OCI-M2 (cell line): Measurements from ENCODE around the gene NBAS.
"Not testable (repeated sequence)": the region's sequence is repeated elsewhere in the genome, so short reads cannot be mapped to it uniquely, and the experiment has no call there.

ENCODE experiments used
- DNase-seq: peaks from one replicate; lab custom pipeline; 2025; ENCODE audit not compliant: unreplicated experiment; lab: John Stamatoyannopoulos, UW

NBAS gene

DNA sequence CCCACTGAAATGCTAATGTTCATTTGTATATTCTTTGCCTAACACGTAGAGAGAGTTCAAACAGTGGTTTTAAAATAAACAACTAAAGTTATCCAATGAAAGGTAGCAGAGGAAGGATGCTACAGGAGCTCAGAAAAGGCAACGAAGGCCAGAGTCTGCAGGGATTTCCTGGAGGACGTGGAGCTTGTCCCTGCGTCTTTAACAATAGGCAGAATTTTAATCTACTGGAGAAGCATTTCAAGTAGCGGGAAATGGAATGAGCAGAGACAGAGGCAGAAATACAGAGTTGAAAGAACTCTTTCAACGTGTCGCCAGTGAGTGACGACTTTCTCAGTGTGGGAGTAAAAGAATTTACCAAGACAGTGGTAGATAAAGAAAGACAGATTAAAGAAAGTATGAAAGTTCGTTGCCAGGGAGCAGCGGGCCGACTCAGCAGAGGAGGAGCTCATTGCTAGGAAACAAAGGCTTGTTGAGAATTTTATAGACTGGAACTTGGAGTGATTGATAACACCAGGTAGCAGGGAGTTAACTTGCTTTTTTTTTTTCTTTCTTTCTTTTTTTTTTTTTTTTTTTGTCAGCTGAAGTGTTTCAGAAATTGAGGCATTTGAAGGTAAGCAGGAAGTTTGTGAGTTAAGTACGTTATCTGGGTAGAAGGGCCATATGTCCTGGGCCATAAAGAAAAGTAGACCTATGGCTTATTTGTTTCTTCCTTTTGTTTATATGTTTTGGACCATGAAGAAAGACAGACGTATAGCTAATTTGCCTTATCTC is 625 bp upstream of the NBAS start:
- no peak for DNase-seq

DNA sequence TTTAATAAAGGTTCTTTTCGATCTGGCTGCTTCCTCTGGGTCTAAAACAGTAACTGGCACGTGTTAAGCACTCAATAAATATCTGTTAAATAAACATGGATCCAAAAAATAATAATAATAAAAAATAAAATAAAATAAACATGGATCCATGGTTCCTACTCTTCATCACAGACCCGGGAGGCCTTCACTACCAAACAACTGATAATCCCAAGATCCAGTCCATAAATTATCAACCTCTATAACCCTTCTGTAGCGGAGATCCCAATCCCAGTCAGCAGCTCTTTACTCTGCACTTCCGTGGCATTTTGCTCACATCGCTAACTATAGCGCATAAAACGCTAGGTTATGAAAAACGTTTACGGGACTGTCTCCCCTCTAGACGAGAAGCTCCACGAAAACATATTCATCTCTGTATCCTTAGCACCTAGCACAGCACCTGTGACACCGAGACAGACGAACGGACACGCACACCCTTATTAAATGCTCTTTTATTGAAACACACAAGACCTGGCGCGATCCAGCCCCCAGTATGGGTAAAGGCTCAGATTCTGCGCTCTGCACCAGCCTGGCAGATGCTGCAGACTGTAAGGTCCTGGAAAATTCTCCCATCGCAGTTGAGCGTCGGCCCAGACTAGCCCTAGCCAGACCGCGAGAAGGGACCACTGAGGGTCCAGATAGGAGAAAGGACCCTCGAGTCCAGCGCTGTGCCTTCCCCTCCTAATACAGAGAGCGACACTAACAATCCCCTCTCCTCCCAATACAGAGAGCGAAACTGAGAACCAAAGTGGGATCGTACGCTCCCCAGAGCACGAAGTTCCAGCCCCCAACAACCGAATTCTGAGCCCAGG is 770 bp downstream of the NBAS start:
- DNase-seq = no peak

DNA sequence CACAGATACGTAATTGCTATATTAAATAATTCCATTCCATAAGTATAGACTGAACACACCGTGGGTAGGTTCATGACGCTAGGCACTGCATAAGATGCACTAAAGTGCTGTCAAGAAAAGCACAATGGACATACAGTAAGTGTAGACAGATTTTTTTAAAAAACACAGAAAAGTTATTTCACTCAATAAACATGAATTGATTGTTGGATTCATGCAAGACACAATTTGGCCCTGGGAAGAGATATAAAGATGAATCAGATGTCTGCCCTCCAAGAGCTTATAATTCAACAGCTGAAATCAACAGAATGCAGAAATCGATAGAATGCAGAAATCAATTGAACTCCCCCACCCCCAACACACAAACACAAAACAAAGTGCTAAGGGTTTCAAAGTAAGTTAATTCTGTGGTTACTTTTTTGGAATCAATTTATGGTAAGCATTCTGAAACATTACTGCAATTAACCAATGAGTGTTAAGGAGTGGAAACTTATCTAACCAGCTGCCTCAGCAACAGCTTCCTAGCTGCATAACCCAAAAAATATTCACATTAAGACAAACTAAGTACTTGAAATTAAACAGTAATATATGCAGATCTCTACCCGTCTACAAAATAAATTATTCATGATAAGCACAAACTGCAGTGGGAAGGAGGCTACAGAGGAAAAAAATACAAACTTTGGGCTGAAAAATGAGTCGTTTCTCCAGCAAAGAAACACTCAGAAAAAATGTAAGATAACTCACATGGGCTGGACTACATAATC is 1.6 kb downstream of the NBAS start:
- DNase-seq = no peak

DNA sequence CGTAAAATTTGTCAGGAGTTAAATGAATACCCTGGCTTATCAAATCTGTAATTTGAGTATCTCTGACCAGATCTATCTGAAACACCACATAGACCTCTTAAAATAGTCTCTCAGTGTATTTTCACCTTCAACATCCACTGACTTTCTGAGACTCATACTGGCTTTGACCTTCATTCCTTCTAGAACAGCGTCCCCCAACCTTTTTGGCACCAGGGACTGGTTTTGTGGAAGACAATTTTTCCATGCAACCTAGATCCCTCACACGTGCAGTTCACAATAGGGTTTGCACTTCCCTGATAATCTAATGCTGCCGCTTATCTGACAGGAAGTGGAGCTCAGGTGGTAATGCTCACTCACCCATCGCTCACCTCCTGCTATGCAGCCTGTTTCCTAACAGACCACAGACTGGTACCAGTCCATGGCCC is 3.2 kb downstream of the NBAS start:
- DNase-seq = no peak

DNA sequence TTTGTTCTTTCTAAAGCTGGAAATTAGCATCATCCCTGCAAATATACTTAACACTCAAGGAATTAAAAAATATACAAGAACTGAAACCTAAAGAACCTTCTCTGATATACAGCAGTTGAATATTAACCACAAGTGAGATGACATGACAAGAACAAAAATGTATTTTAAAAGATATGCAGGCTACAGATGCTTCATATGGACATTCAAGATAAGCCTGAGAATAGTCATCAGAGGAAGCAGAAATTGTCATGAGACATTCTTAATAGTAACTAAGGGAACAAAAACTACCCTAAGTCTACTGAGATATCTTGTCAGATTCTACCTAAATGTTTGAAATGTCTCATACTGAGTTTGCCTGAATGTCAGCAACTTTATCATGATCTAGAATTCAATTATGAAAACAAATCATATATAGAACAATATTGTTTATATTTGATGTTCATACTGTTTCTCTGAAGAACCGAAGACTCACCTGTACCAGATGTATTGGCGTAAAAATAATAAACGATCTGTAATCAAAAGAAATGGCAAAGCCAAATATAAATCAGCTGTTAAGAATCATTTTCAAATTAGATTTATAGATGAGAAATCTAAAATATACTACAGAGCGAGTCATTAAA is 4.7 kb downstream of the NBAS start:
- DNase-seq = peak; percentile 10

DNA sequence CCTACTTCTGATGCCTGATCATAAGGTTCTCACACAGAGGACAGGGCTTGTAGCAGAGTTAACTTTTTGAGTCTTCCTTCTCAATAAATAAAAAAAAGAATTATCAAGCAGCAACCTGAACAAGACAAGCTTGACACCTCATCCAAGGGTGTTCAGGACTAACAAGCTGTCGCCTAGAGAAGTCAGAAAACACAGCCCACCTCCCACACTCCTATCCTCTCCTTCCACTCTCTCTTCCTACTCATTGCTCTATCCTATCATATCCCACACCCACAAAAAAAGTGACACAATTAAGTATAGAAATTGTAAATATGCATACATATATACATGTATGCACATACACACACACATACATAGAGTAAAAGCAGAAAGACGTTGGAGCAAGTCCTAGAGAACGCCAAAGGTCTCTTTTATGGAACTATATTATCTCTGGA is 5.4 kb downstream of the NBAS start:
- DNase-seq = no peak

DNA sequence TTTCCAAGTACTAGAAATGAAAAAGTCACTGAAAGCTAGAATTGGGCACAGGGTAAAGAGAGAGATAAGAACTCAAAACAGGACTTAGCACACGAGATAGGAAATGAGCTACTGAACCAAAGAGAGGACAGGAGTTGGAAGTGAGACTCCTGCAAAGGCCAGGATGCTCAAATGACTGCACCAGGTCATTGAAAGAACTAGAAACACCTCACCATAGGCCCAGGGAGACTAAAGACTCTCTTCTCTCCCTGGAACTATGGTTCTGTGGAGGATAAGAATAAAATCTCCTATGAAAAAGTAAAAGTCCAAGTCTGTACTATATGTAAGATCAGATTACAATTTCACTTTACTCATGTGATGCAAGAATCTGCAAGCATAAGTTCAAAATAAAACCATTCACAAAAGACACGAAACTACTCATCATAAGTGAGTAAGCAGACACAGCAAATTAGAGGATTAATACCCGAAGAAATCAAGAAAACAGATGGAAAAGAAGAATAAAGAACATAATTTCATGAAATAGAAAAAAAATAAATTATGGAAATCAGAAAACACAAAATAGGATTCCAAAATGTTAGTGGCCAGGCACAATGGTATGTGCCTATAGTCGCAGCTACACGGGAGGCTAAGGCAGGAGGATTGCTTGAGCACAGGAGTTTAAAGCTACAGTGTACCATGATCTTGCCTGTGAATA is 6.5 kb downstream of the NBAS start:
- no peak for DNase-seq

DNA sequence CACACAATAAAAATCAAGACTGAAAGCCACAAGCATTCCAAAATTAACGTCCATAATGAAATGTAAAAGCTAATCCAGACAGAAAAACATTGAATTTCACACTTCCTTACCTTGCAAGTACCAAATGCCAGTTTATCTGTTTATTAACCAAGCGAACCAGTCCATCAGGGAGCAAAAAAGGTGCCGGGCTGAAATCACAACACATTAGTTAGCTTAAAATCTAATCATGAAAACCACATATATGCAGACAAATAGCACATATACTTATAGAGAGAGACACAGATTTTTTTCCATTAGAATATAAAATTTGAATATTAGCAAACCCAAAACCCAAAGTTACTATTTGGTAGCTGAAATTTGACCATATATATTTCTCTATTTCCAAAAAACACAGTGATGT is 7.2 kb downstream of the NBAS start:
- DNase-seq = no peak

DNA sequence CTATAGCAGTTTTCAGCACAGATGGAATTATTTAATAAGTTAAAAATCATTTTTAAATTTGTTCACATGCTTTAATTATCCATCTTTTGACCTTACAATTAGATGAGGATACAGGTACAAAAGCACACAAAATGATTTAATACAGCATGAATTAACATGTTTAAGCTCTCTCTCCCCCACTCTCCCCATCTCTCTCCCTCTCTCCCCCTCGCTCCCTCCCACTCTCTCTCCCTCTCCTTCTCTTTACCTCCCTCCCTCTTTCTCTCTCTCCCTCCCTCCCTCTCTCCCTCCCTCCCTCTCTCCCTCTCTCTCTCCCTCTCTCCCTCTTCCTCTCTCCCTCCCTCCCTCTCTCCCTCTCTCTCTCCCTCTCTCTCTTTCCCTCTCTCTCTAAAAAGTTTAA is 7.6 kb downstream of the NBAS start:
- no peak for DNase-seq

DNA sequence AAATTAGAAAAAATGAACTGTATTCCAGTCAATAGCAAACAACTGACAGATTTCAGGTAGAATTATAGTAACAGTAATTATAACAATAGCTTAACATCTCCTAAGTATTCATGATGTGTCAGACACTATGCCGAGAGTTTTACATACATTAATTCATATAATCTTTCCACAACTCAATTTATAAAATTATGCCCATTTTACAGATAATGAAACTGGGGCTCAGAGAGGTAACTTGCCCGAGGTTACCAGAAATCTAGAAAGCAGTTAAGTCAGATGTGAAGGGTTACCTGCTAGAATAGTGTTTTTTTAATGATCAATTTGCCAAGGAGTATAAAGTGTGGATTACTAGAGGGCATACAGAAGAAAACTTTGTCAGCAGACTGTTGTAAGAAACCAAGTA is 12.2 kb downstream of the NBAS start:
- no peak for DNase-seq

DNA sequence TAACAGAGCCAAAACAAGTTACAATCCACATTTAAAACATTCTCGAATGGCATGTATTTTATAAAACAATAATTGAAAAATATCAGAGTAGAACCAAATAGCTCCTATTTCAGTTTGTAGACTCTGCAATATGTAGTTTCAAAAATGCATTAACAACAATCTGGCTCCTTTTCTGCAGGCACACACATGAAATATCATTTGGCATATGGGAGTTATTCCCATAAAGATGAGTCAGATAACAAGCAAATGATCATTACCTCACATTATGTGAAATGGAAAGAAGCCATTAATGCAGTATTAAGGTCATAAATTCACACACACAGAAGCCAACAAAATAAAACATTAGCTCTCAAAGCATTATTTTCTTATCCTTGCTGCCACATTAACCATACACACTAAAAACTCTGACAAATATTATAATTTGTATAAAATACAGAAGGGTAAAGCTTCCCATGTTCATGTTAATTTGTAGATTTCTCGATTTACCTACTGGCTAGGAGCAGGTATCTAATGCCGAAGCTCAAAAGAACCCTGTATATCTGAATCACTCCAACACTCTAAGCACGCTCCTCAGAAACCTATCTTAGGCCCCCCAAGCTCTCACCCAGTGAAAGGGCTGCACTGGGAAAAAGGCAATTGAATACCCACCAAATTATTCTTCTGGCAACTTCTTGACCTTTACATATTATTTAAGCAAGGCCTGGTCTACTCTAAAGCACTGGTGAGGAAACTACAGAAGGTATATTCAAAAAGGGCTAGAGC is 13.8 kb downstream of the NBAS start:
- no peak for DNase-seq

DNA sequence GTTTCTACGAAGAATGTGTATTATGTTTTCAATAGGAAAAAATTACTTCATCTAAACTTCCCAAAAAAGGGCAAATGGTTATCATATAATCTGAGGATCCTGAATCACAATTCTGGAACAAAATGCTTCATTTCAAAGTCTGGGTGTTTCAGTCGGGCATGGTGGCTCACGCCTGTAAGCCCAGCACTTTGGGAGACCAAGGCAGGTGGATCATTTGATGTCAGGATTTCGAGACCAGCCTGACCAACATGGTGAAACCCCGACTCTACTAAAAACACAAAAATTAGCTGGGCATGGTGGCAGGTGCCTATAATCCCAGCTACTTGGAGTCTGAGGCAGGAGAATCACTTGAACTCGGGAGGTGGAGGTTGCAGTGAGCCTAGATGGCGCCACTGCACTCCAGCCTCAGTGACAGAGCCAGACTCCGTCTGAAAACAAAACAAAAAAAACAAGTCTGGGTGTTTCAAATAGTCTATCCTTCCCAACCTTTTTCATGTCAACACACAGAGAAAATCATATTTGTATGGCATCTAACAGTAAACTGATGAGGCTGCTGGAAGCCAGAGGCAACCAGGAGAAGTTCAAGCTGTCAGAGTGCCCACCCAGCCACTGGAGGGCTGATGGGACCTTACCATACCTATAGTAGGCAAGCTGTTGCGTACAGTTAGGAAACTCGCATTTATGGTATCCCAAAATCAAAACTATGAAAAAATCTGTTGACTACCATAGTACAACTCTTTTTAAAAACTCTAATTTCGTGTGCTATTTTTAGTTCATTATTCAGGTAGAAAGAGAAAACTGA is 14.6 kb downstream of the NBAS start:
- DNase-seq = no peak

DNA sequence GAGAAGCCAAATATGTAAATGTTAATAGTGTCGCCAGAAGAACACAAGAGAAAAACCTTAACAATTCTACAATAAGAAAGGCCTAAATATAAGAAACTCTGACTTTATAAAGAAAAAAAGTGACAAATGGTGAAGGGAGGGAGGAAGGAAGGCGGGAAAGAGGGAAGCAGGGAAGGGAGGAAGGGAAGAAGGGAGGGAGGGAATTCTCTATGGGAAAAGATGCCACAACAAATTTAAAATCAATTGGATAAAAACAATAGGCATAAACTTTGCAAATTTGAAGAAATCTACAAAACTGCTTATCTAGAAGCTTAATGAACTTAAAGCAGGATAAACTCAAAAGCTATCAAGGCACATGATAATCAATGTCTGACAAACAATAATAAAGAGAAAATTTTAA is 16.9 kb downstream of the NBAS start:
- DNase-seq = no peak

DNA sequence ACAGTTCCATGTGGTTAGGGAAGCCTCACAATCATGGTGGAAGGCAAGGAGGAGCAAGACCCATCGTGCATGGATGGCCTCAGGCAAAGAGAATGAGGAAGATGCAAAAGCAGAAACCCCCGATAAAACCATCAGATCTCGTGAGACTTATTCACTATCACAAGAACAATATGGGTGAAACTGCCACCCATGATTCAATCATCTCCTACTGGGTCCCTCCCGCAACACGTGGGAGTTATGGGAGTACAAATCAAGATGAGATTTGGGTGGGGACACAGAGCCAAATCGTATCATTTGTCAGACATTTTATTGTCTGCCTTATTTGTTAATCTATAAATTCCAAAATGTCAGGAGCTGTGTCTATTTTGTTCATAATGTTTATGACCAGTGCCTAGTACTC is 17.6 kb downstream of the NBAS start:
- no peak for DNase-seq

DNA sequence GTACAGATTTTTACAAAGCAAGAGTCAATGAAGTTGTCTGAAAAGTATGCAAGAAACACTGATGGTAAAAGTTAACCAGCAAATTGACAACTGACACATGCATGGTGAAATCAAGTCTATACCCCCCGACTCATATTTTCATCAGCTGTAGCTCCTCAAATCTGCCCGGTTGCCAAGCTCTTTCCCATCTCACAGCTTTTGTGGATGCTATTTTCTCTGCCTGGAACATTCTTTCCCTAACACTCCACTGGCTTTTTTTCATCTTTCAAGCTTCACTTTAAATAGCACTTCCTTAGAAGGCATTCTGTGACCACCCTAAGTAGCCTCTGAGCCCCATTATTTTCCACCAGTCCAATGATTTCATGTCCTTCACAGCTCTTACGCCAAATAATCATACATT is 18.1 kb downstream of the NBAS start:
- no peak for DNase-seq

DNA sequence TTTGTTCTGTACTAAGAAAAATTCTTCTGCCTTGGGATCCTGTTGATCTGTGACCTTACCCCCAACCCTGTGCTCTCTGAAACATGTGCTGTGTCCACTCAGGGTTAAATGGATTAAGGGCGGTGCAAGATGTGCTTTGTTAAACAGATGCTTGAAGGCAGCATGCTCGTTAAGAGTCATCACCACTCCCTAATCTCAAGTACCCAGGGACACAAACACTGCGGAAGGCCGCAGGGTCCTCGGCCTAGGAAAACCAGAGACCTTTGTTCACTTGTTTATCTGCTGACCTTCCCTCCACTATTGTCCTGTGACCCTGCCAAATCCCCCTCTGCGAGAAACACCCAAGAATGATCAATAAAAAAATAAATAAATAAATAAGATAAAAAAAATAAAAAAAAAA is 18.9 kb downstream of the NBAS start:
- not testable (repeated sequence) for DNase-seq

DNA sequence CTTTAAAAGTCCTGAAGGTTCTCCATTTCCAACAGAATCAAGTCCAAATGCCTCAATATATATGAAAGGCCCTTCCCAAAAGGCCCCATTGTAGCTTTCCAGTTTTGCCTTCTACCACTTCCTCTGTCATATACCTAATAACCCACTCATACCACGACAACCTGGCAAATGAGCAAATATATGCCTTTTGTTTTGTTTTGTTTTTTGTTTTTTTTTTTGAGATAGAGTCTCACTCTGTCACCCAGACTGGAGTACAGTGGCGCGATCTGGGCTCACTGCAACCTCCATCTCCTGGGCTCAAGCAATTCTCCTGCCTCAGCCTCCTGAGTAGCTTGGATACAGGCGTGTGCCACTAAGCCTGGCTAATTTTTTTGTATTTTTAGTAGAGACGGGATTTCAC is 20.6 kb downstream of the NBAS start:
- not testable (repeated sequence) for DNase-seq

DNA sequence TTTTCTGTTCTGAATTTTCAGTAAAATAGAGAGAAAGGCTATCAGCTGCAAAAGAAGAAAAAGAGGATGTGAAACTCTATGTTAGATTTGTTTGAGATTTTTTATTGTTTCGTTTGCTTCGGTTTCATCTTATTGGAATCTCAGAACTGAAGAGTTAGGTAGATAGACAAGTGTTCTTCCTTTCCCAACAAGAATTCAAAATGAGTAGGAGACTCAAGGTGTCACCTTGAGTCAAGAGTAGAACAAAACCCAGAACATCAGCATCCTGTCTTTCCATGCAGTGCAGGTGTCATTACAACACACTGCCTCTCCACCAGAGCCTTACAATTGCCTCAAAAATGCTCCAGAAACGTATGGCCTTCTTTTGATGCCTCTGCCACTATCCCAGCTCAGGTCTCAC is 21.1 kb downstream of the NBAS start:
- DNase-seq = no peak

DNA sequence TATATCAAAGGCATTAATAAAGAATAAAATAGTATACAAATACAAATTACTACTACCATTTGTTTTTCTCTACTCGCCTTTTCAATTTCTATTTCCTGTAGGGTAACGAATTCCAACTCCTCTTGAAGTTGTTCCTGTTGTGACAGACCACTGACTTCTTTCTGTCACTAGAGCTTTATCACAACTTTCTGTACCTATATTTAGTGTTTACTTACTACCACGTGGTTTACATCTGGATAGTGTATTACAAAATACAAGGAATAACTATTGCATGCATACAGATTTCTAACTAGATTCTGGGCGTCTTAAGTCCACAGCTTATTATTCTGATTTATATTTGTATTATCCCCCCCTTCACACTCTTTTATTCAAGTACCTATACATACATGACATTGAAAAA is 22.3 kb downstream of the NBAS start:
- no peak for DNase-seq
